Right lobe of liver (tissue), 6 donors: ENCODE results near the gene ARPC5. TPM values are rescaled to one million over a fixed set of nuclear protein-coding genes. Genes with fewer than 3 reads are reported as not detected.
A peak's percentile ranks its signal among the peaks of the same experiment; 100 is the strongest.

Source experiments
- ATAC-seq, 4 donors: fragments of 200-7000 bp; cut with Tn5 transposase; one replicate each; pipeline ENCODE4 v1.9.1; 2020; ENCODE audit warnings: mild to moderate bottlenecking in 4 of 4, moderate library complexity in 4 of 4
- DNase-seq, 3 donors: peaks; one replicate each; pipeline ENCODE4 v3.0.0-alpha.2; 2020
- H3K27ac ChIP-seq, 3 donors: fragments of 200-600 bp; one replicate each; pipeline ENCODE4 v1.8.0; 2022
- H3K27me3 ChIP-seq, 2 donors: fragments of 200-600 bp; one replicate each; pipeline ENCODE4 v1.8.0; 2022
- H3K36me3 ChIP-seq, 4 donors: fragments of 200-600 bp; sonication (generic) in 1 of 4; one replicate each; pipeline versions ENCODE4 v1.5.1 to v1.8.0; 2017 to 2022; ENCODE audit warnings: control low read depth in 1 of 4
- H3K4me1 ChIP-seq, 4 donors: fragments of 200-600 bp; sonication (generic) in 1 of 4; one replicate each; pipeline versions ENCODE4 v1.5.1 to v1.8.0; 2017 to 2022; ENCODE audit warnings: control low read depth in 1 of 4
- H3K4me3 ChIP-seq, 3 donors: fragments of 200-600 bp; one replicate each; pipeline ENCODE4 v1.8.0; 2022
- H3K9me3 ChIP-seq, 4 donors: fragments of 200-600 bp; sonication (generic) in 1 of 4; one replicate each; pipeline versions ENCODE4 v1.5.1 to v1.8.0; 2017 to 2022; ENCODE audit warnings: control low read depth in 1 of 4
- POLR2A ChIP-seq: fragments of 450-650 bp; IDR thresholded peaks from one replicate; pipeline ENCODE4 v1.6.1; 2017; ENCODE audit warnings: antibody characterized with exemption, mild to moderate bottlenecking
- WGBS: methylation state at CpG from one replicate; pipeline ENCODE4 v1.1.6; 2018; ENCODE audit warnings: low coverage, low lambda C conversion rate; ENCODE audit not compliant: insufficient coverage; ENCODE audit errors: missing lambda C conversion rate; 5-methylcytosine and 5-hydroxymethylcytosine counted together
- intact Hi-C, 2 donors: fragments of 100-400 bp; cut with DNase I; formaldehyde crosslinking; loops; one replicate each; pipeline versions ENCODE4 v1.11.2 to v1.14.1; 2022
- total RNA-seq, 6 experiments: library from RNA; depleted of rRNA in 2 of 6; stranded (reverse); fragments of >200 nt in 2 of 6; fragmentation: NEBNext Ultra II Directional in 3 of 6; extraction: Animal tissue kit (Norgen Biotek cat#: 25700) in 3 of 6; gene quantifications; one replicate each; pipeline versions ENCODE4 v1.1.0 to v1.2.4, GENCODE V29; 2016 to 2023
- TF ChIP-seq, protein P1 (sequence below), 4 donors: fragments of 200-600 bp in 3 of 4; fragments of 450-650 bp in 1 of 4; IDR thresholded peaks; one replicate each; pipeline versions ENCODE4 v1.5.1 to v1.8.0; 2016 to 2022; ENCODE audit warnings: antibody characterized with exemption in 4 of 4, mild to moderate bottlenecking in 2 of 4
- donor health status: DM: no; HTN: yes; CAD: no.
- donor health status: DM: no; HTN: no; CAD: no.
- donor health status: DM: no; HTN: no; CAD: no.
- donor health status: DM: no; HTN: yes; CAD: no.
- donor health status: DM: no; HTN: yes; CAD: no.

Gene ARPC5
- total RNA-seq, 6 experiments from 2014 or later = 23.6 to 70.5 (median 41.3) TPM

DNA sequence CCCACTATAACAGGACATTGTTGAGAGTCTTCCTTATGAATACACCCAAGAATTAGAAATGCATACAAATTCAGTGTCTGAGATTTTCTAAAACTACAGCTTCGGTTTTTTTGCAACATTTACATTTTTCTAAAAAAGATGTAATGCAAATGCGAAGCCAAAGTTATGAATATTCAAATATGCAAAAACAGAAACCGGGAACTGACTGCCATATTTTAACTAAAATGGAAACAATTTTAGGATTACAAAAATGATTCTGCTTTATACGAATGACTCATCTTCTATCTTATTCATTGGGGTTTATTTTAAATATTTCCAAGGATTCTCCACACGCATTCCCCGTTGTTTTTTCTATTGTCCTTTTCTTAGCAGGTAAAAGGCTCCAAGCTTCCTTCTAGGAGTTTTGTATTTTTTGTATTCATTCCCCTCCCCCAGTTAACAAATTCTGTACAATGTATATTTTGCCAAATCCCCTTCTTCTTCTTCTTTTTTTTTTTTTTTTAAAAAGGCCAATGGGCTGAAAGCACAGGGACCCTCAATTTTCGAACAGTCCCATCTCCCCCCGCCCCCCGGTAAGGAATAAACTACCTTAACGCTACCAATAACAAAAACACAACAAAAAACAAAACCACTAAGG lies 1.0 kb downstream of the ARPC5 start:
- H3K4me1 ChIP-seq = peaks cover 0 to 45% (median 12%) of the 10 kb centered on the region in 4 donors
- no peaks in the 10 kb centered on the region for H3K9me3 ChIP-seq
- peak overlapping the region; percentile 69 to 83 (median 72) for H3K4me3 ChIP-seq
- TF ChIP-seq, protein P1, sequence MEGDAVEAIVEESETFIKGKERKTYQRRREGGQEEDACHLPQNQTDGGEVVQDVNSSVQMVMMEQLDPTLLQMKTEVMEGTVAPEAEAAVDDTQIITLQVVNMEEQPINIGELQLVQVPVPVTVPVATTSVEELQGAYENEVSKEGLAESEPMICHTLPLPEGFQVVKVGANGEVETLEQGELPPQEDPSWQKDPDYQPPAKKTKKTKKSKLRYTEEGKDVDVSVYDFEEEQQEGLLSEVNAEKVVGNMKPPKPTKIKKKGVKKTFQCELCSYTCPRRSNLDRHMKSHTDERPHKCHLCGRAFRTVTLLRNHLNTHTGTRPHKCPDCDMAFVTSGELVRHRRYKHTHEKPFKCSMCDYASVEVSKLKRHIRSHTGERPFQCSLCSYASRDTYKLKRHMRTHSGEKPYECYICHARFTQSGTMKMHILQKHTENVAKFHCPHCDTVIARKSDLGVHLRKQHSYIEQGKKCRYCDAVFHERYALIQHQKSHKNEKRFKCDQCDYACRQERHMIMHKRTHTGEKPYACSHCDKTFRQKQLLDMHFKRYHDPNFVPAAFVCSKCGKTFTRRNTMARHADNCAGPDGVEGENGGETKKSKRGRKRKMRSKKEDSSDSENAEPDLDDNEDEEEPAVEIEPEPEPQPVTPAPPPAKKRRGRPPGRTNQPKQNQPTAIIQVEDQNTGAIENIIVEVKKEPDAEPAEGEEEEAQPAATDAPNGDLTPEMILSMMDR (IDR thresholded peaks at IDR 0.05) = no peak
- no peak for TF ChIP-seq POLR2A
- intact Hi-C loops = loop anchor here in 1 of 2 donors (10.0 kb wide), 1 partner anchor 160 kb away; the partner anchor contains the start of gene SMG7
- H3K36me3 ChIP-seq = peaks cover 0 to 13% (median 3%) of the 10 kb centered on the region in 4 donors
- H3K27ac ChIP-seq = peak overlapping the region; percentile 77 to 90 (median 84)
- 2% methylated on average over 10 of the region's 10 CpGs for WGBS
- ATAC-seq = no peak
- no peak for DNase-seq
- no peaks in the 10 kb centered on the region for H3K27me3 ChIP-seq

DNA sequence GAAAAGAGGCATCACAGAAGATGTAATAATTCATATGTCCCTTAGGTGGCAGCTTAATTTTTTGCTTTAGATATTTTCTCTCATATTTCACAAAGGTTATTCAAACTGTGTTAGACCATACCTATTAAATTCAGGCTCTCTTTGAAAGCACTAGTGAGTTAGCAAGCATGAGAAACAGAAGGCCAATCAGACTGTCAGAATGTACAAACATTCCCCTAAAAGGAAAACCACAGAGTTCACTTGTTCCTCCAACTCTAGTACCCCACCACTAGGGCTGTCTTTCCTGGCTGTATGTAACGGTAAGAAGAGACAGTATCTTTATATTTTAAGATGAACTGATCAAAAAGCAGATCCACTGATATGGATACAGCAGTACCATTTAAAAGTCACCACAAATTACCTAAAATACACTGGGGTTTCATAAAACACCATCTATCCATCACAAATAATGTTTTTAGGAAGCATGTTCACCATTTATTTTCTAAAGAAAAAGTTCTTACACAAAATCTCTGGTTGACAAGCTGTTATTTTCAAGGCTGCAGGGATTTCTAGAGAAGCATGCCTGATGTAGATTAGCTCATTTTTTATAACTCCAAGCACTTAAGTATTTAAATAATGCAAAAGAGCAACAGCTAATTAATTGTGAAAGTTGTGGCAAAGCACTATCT lies 1.8 kb downstream of the ARPC5 start:
- TF ChIP-seq, protein P1 (IDR thresholded peaks at IDR 0.05) = peak; percentile 40 to 61 (median 46)
- peak; percentile 65 for TF ChIP-seq POLR2A
- peak overlapping the region; percentile 69 to 83 (median 72) for H3K4me3 ChIP-seq
- DNase-seq (no peak), ATAC-seq (peak in 3 of 4 donors; percentile 29 to 32 (median 29))
- peaks cover 4 to 18% (median 7%) of the 10 kb centered on the region in 4 donors for H3K36me3 ChIP-seq
- intact Hi-C loops = loop anchor here in 1 of 2 donors (10.0 kb wide), 1 partner anchor 159 kb away; the partner anchor contains the start of gene SMG7
- no peaks in the 10 kb centered on the region for H3K9me3 ChIP-seq
- peak overlapping the region; percentile 77 to 90 (median 84) for H3K27ac ChIP-seq
- 0% methylated on average over 1 of the region's 1 CpG for WGBS
- H3K4me1 ChIP-seq = peaks cover 0 to 44% (median 12%) of the 10 kb centered on the region in 4 donors
- no peaks in the 10 kb centered on the region for H3K27me3 ChIP-seq

DNA sequence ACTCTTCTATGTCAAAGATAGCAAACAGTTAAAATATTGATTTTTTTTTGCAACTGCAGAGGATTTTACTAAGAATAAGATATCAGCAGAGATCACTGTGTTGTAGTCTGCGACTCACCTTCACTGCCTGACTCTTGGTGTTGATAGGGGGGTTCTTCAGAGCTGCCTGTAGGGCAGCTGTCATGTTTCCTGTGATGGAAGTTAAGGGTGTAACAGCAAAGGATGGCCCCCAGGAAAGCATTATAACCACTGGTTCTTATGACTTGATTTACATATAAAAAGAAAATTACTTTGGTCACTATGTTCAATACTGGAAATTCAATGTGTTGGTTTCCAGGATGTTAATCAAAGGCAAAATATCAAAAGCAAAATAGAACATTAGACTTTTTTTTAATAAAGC lies 2.6 kb downstream of the ARPC5 start:
- intact Hi-C loops = loop anchor here in 1 of 2 donors (10.0 kb wide), 1 partner anchor 158 kb away; the partner anchor contains the start of gene SMG7
- peaks cover 0 to 44% (median 12%) of the 10 kb centered on the region in 4 donors for H3K4me1 ChIP-seq
- WGBS = 9% methylated on average over 1 of the region's 1 CpG

DNA sequence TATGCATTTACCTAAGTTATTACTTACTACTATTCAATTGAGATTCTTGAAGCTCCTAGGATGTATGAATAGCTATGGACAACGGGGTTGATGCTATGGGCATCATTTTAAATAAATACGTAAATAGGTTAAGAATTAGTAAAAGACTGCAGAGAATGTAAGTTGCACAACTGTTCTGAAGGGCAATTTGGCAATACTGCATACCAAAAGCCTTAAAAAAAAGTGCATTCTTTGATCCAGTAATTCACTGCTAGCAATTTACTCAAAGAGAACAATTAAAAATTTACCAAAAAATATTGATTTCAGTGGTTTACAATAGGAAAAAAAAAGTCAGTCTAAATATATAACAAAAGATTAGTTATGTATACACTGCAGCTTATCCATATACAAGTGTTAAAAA lies 3.5 kb downstream of the ARPC5 start:
- TF ChIP-seq, protein P1 (IDR thresholded peaks at IDR 0.05) = no peak
- no peak for TF ChIP-seq POLR2A
- intact Hi-C loops = loop anchor here in 1 of 2 donors (10.0 kb wide), 1 partner anchor 157 kb away; the partner anchor contains the start of gene SMG7
- no peak overlapping the region for H3K4me3 ChIP-seq
- no peaks in the 10 kb centered on the region for H3K9me3 ChIP-seq
- H3K27ac ChIP-seq = peak overlapping the region in 1 of 3 donors; percentile 84
- H3K27me3 ChIP-seq = no peaks in the 10 kb centered on the region
- ATAC-seq (no peak), DNase-seq (no peak)
- H3K36me3 ChIP-seq = peaks cover 6 to 25% (median 10%) of the 10 kb centered on the region in 4 donors
- WGBS = 5% methylated on average over 2 of the region's 2 CpGs
- H3K4me1 ChIP-seq = peaks cover 0 to 40% (median 12%) of the 10 kb centered on the region in 4 donors

More for the DNA sequence above, 2.6 kb downstream of the ARPC5 start:
- DNase-seq (no peak), ATAC-seq (no peak)
- Histone ChIP-seq H3K4me3 (peak overlapping the region in 2 of 3 donors; percentile 72 to 83), H3K27me3 (no peaks in the 10 kb centered on the region), H3K36me3 (peaks cover 6 to 22% (median 10%) of the 10 kb centered on the region in 4 donors), H3K9me3 (no peaks in the 10 kb centered on the region), H3K27ac (peak overlapping the region; percentile 11 to 84 (median 77))
- TF ChIP-seq POLR2A = no peak
- TF ChIP-seq, protein P1 (IDR thresholded peaks at IDR 0.05) = no peak
